HG03571 (cell line): Measurements from ENCODE around the gene SIGMAR1.
A peak's percentile ranks its signal among the peaks of the same experiment; 100 is the strongest.
"Not testable (repeated sequence)": the region's sequence is repeated elsewhere in the genome, so short reads cannot be mapped to it uniquely, and the experiment has no call there.

Experiments used
- ATAC-seq: cut with Tn5 transposase; IDR thresholded peaks from one replicate; pipeline ENCODE4 v1.9.1; 2021; ENCODE audit not compliant: unreplicated experiment

Gene SIGMAR1

GRCh38 chr9:34655394-34655793, 17.8 kb upstream of the SIGMAR1 start:
- ATAC-seq, result no peak

GRCh38 chr9:34654323-34655051, 16.9 kb upstream of the SIGMAR1 start:
- ATAC-seq, result no peak

GRCh38 chr9:34653151-34654072, 15.8 kb upstream of the SIGMAR1 start:
- ATAC-seq, result no peak

GRCh38 chr9:34652602-34653000, 15.0 kb upstream of the SIGMAR1 start:
- no peak for ATAC-seq

- ATAC-seq, result no peak
Observed at GRCh38 chr9:34651876-34652601, 14.5 kb upstream of the SIGMAR1 start, which contains the start of gene IL11RA. Gene IL11RA (plus strand): TSS chr9:34652185. CDS start chr9:34655218, 3,033 bp downstream.

- ATAC-seq, result no peak
Observed at GRCh38 chr9:34651321-34651720, 13.7 kb upstream of the SIGMAR1 start.

- ATAC-seq, result no peak
Observed at GRCh38 chr9:34650816-34651215, 13.2 kb upstream of the SIGMAR1 start.

- ATAC-seq, result no peak
Observed at GRCh38 chr9:34648673-34649072, 11.1 kb upstream of the SIGMAR1 start.

GRCh38 chr9:34647651-34648050, 10.1 kb upstream of the SIGMAR1 start:
- ATAC-seq, result no peak

GRCh38 chr9:34647084-34647403, 9.5 kb upstream of the SIGMAR1 start:
- ATAC-seq, result no peak

GRCh38 chr9:34646211-34647083, 8.9 kb upstream of the SIGMAR1 start, which contains the start of gene GALT:
Gene GALT (plus strand): TSS chr9:34646675. CDS start chr9:34646705, 30 bp downstream.
- peak; percentile 84 for ATAC-seq

- ATAC-seq, result no peak
Observed at GRCh38 chr9:34644766-34645314, 7.3 kb upstream of the SIGMAR1 start.

GRCh38 chr9:34642679-34643078, 5.1 kb upstream of the SIGMAR1 start:
- no peak for ATAC-seq

GRCh38 chr9:34639322-34639721, 1.7 kb upstream of the SIGMAR1 start:
- ATAC-seq, result not testable (repeated sequence)

- no peak for ATAC-seq
Observed at GRCh38 chr9:34638138-34638445, 505 bp upstream of the SIGMAR1 start.

- no peak for ATAC-seq
Observed at GRCh38 chr9:34636791-34637355, 714 bp downstream of the SIGMAR1 start.

- ATAC-seq, result no peak
Observed at GRCh38 chr9:34635556-34635955, 2.0 kb downstream of the SIGMAR1 start.

- no peak for ATAC-seq
Observed at GRCh38 chr9:34634551-34635248, 2.9 kb downstream of the SIGMAR1 start.

- no peak for ATAC-seq
Observed at GRCh38 chr9:34633851-34634550, 3.6 kb downstream of the SIGMAR1 start.
